Measurements from ENCODE around the gene EMSY.

DNA sequence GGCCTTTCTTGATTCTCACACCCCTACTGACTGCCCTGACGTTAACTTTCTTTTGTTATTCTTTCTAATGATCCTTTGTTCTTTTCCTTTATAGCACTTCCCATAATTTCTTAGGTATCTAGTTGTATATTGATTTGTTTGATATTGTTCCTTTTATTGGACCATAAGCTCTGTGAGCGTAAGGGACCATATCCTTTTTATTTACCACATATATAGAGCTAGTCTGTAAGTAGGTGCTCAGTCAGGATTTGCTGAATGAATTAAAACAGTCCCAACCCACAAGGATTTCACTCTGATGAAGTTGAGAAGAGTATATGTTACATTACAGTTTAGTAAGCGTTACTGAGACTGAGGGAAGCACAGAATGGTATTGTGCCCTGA lies 68.8 kb downstream of the EMSY start:
- TF ChIP-seq, protein P1, sequence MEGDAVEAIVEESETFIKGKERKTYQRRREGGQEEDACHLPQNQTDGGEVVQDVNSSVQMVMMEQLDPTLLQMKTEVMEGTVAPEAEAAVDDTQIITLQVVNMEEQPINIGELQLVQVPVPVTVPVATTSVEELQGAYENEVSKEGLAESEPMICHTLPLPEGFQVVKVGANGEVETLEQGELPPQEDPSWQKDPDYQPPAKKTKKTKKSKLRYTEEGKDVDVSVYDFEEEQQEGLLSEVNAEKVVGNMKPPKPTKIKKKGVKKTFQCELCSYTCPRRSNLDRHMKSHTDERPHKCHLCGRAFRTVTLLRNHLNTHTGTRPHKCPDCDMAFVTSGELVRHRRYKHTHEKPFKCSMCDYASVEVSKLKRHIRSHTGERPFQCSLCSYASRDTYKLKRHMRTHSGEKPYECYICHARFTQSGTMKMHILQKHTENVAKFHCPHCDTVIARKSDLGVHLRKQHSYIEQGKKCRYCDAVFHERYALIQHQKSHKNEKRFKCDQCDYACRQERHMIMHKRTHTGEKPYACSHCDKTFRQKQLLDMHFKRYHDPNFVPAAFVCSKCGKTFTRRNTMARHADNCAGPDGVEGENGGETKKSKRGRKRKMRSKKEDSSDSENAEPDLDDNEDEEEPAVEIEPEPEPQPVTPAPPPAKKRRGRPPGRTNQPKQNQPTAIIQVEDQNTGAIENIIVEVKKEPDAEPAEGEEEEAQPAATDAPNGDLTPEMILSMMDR (IDR thresholded peaks at IDR 0.05) = no peak
- no peak for TF ChIP-seq EP300 (IDR thresholded peaks at IDR 0.05; ENCODE audit: low read depth)
